ENCODE results near the gene LRIG2. TPM values are rescaled to one million over a fixed set of nuclear protein-coding genes. Genes with fewer than 3 reads are reported as not detected.
"Not testable (repeated sequence)": the region's sequence is repeated elsewhere in the genome, so short reads cannot be mapped to it uniquely, and the experiment has no call there.

Gene LRIG2
- total RNA-seq, 2 experiments from 2014 or later: 5.6 to 6.5 TPM

DNA sequence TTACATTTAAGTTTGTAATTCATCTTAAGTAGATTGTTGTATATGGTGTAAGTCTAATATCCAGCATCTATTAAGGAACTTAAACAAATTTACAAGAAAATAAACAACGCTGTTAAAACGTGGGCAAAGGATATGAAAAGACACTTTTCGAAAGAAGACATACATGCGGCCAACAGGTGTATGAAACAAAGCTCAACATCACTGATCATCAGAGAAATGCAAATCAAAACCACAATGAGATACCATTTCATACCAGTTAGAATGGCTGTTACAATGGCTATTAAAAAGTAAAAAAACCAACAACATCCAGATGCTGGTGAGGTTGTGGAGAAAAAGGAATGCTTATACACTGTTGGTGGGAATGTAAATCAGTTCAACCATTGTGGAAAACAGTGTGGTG is 77.5 kb downstream of the LRIG2 start:
- not testable (repeated sequence) for H3K27ac Mint-ChIP-seq, H3K27me3 Mint-ChIP-seq, H3K36me3 Mint-ChIP-seq, H3K4me3 Mint-ChIP-seq, H3K9me3 Mint-ChIP-seq, DNase-seq, H3K4me1 Mint-ChIP-seq

DNA sequence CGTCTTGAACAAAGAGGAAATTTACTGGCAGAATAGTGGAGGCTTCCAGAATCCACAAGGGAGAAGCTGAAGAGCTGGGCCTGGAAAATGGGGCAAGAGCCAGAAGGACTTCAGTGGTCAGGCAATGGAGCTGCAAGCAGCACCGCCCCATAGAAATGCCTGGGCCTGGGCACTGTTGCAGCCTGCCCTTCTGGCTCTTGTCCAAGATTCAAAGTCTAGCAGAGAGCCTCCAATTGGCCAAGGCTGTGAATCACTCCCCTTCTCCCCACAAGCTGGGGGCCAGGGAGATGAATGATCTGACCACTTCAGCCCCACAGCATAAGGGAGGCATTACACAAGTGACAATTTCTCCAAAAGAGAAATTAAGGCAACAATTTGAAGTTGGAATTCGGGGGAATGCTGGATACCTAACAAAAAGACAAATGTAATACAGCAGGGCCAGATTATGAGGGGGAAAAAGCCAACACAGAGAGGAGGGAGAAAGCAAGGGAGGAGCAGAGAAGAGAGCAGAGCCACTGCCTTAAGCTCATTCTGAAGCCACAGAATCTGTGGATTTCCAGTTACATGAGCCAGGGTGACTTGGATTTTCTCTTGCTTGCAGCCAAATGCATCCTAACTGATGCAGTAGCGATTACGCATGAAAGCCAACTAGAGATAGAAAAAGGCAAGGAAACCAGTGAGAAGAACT is 80.3 kb downstream of the LRIG2 start:
- Mint-ChIP-seq H3K27ac (no peak overlapping the region), H3K36me3 (peaks cover 2% of the 10 kb centered on the region), H3K27me3 (no peaks in the 10 kb centered on the region), H3K9me3 (peaks cover 17% of the 10 kb centered on the region), H3K4me1 (no peaks in the 10 kb centered on the region), H3K4me3 (no peak overlapping the region)
- DNase-seq: no peak

DNA sequence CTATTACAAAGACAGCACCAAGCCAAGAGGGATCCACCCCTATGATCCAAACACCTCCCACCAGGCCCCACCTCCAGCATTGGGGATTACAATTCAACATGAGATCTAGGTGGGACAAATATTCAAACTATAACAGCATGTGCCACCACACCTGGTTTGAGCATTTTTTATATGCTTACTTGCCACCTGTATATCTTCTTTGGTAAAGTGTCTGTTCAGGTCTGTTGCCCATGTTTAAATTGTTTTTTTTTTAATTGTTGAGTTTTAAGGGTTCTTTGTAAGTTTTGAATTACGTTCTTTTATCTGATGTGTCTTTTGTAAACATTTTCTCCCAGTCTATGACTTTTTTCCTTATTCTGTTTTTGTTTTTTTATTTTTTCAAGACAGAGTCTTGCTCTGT is 83.4 kb downstream of the LRIG2 start:
- H3K9me3 Mint-ChIP-seq: peaks cover 20% of the 10 kb centered on the region
- no peak for DNase-seq
- H3K27ac Mint-ChIP-seq: no peak overlapping the region
- H3K4me3 Mint-ChIP-seq: no peak overlapping the region
- no peaks in the 10 kb centered on the region for H3K4me1 Mint-ChIP-seq
- H3K36me3 Mint-ChIP-seq: peaks cover 2% of the 10 kb centered on the region
- peaks cover 5% of the 10 kb centered on the region for H3K27me3 Mint-ChIP-seq

DNA sequence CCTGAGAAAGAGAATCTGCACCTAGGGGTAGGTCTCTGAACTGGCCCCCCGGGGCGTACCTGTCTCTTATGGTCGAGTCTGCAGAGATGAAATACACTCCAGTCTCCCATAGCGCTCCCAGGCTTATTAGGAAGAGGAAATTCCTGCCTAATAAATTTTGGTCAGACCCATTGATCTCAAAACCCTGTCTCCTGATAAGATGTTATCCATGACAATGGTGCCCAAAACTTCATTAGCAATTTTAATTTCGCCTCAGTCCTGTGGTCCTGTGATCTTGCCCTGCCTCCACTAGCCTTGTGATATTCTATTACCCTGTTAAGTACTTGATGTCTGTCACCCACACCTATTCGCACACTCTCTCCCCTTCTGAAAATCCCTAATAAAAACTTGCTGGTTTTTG is 85.7 kb downstream of the LRIG2 start:
- H3K4me1 Mint-ChIP-seq, H3K27ac Mint-ChIP-seq: not testable (repeated sequence)

DNA sequence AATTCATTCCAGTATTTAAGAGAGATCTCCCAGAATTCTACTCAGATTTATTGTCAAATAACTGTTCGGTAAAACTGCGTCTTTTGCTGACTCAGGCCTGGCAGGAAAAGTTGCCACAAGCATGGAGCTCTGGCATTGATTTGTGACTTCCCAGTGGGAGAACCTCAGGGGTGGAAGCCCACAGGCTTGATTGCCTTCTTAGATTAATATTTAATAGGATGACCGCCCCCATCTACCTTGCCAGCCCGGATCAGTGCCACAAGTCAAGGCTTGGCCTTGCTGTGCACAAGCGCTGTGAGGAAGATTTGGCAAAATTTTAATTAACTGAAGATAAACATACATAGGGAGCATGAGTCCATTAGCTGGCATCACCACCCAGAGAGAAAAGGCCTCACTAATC is 93.5 kb downstream of the LRIG2 start:
- no peak overlapping the region for H3K4me3 Mint-ChIP-seq
- peaks cover 20% of the 10 kb centered on the region for H3K27me3 Mint-ChIP-seq
- no peak overlapping the region for H3K27ac Mint-ChIP-seq
- H3K9me3 Mint-ChIP-seq: no peaks in the 10 kb centered on the region
- DNase-seq: no peak
- no peaks in the 10 kb centered on the region for H3K36me3 Mint-ChIP-seq
- no peaks in the 10 kb centered on the region for H3K4me1 Mint-ChIP-seq

More for the DNA sequence above, 85.7 kb downstream of the LRIG2 start:
- peaks cover 20% of the 10 kb centered on the region for H3K9me3 Mint-ChIP-seq
- not testable (repeated sequence) for H3K27me3 Mint-ChIP-seq, DNase-seq, H3K36me3 Mint-ChIP-seq, H3K4me3 Mint-ChIP-seq

DNA sequence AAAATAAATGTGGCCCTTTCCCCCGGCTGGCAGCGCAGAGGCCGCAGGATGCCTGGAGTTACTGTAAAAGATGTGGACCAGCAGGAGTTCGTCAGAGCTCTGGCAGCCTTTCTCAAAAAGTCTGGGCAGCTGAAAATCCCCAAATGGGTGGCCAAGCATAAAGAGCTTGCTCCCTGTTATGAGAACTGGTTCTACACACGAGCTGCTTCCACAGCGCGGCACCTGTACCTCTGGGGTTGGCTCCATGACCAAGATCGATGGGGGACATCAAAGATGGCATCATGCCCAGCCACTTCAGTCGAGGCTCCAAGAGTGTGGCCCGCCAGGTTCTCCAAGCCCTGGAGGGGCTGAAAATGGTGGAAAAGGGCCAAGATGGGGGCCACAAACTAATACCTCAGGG is 95.9 kb downstream of the LRIG2 start:
- Mint-ChIP-seq H3K27me3 (peaks cover 13% of the 10 kb centered on the region), H3K36me3 (no peaks in the 10 kb centered on the region), H3K4me3 (no peak overlapping the region), H3K4me1 (no peaks in the 10 kb centered on the region), H3K27ac (no peak overlapping the region), H3K9me3 (peaks cover 6% of the 10 kb centered on the region)
- no peak for DNase-seq

DNA sequence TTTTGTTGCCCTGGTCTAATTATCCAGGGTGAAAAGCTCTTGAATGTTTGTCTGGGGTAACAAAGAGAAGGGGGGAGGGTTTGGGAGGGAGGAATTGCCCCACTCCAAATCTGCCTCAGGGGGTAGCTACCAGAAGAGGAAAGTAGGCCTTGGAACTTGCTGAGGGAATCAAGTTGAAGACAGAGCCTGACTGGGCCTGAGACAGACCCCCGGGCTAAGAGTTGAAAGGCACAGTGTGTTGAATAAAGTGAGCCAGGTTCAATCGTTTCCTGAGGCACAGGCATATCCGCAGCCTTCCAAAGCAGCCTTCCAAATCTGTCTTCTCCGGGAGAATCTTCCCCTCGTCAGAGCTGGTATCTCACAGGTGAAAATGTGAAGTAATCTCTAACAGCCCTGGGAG is 96.6 kb downstream of the LRIG2 start:
- H3K27me3 Mint-ChIP-seq: peaks cover 8% of the 10 kb centered on the region
- H3K4me1 Mint-ChIP-seq: no peaks in the 10 kb centered on the region
- no peak overlapping the region for H3K4me3 Mint-ChIP-seq
- H3K9me3 Mint-ChIP-seq: peaks cover 6% of the 10 kb centered on the region
- no peak overlapping the region for H3K27ac Mint-ChIP-seq
- no peak for DNase-seq
- H3K36me3 Mint-ChIP-seq: no peaks in the 10 kb centered on the region

DNA sequence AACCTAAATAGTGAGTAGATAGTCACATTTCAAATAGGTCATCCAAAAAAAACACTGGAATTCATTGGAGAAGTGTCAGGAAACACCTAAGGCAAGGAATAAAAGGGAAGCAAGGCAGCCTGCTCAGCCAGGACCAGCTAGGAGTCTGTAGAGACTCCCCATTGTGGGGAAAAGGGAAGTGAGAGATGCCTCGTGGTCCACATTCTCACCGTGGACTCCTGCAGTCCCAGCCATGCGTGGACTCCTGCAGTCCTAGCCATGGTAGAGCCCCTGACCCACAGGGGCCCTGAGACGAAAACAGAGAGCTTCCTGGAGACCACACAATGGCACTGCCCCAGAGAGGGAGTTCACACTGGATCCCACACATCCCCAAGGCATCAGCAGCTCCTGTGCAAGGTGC is 97.5 kb downstream of the LRIG2 start:
- H3K27me3 Mint-ChIP-seq: peaks cover 11% of the 10 kb centered on the region
- no peak overlapping the region for H3K27ac Mint-ChIP-seq
- no peaks in the 10 kb centered on the region for H3K4me1 Mint-ChIP-seq

DNA sequence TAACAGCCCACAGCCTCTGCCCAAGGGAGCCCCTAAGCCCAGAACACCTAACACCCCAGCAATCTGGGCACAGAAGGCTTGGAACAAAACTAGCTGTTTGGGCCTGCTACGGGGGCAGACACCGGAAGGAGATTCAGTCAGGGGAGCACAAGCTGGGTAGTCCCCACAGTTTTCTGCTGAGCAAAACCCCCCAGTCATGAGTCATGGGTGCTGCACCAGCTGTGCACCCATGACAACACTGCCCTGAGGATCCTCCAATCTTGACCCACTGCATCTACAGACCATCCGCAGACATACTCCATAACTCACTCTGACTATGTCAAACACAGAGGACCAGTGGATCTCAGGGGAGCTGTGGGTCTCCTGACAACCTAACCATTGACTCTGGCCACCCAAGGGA is 105.1 kb downstream of the LRIG2 start:
- no peak for DNase-seq
- Mint-ChIP-seq H3K27ac (no peak overlapping the region), H3K9me3 (no peaks in the 10 kb centered on the region), H3K27me3 (peaks cover 41% of the 10 kb centered on the region), H3K4me3 (no peak overlapping the region), H3K4me1 (no peaks in the 10 kb centered on the region), H3K36me3 (no peaks in the 10 kb centered on the region)

More for the DNA sequence above, 97.5 kb downstream of the LRIG2 start:
- Mint-ChIP-seq H3K9me3 (peaks cover 6% of the 10 kb centered on the region), H3K36me3 (no peaks in the 10 kb centered on the region), H3K4me3 (no peak overlapping the region)
- no peak for DNase-seq

DNA sequence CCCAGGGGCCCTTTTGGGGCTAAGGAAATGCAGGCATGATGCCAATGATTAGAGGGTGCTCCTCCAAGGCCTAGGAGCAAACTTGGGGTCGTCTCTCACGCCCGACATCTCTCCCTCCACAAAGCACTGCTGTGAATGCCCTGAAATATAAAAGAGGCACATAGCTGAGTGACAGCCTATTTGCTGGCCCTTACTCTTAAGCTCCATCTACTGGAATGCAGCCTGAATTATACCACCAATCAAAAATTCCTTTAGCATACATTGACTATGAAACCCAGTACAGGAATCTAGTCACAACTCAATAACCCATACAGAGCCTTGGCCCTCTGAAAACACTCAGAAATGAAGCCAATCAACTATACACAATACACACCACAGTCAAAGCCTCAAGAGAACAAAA is 105.5 kb downstream of the LRIG2 start:
- DNase-seq: no peak
- no peak overlapping the region for H3K27ac Mint-ChIP-seq
- no peaks in the 10 kb centered on the region for H3K9me3 Mint-ChIP-seq
- no peaks in the 10 kb centered on the region for H3K4me1 Mint-ChIP-seq
- no peak overlapping the region for H3K4me3 Mint-ChIP-seq
- H3K27me3 Mint-ChIP-seq: peaks cover 44% of the 10 kb centered on the region
- H3K36me3 Mint-ChIP-seq: no peaks in the 10 kb centered on the region

Other genes with a start within 250 kb of the LRIG2 start
- 100 to 1,000 TPM in 1 of 2 experiments, 10 to 100 TPM in 1; 93.0 to 101 TPM for gene SLC16A1, start 117.0 kb upstream of the LRIG2 start, total RNA-seq

Data from activated naive CD8-positive, alpha-beta T cell treated with anti-CD3 and anti-CD28 coated beads for 36 hours (primary cell).